Parathyroid adenoma (tissue), 2 donors: ENCODE results near the gene ASB10.

ENCODE experiments used
- H2AFZ ChIP-seq: fragments of 300-600 bp; sonication (generic); one replicate; pipeline ENCODE4 v1.7.0; 2017; ENCODE audit warnings: antibody characterized with exemption, mild to moderate bottlenecking
- H3K27ac ChIP-seq: fragments of 300-600 bp; sonication (generic); one replicate; pipeline ENCODE4 v1.7.0; 2017
- H3K27me3 ChIP-seq: fragments of 300-600 bp; sonication (generic); one replicate; pipeline ENCODE4 v1.7.0; 2017; ENCODE audit warnings: low read length; ENCODE audit not compliant: control insufficient read depth, insufficient read depth
- H3K36me3 ChIP-seq: fragments of 300-600 bp; sonication (generic); one replicate; pipeline ENCODE4 v1.7.0; 2017; ENCODE audit warnings: low read length; ENCODE audit not compliant: control insufficient read depth, insufficient read depth
- H3K4me1 ChIP-seq: fragments of 300-600 bp; sonication (generic); one replicate; pipeline ENCODE4 v1.7.0; 2017; ENCODE audit warnings: control low read depth
- H3K4me2 ChIP-seq: fragments of 300-600 bp; sonication (generic); one replicate; pipeline ENCODE4 v1.7.0; 2017; ENCODE audit warnings: low read length
- H3K4me3 ChIP-seq: fragments of 300-600 bp; sonication (generic); one replicate; pipeline ENCODE4 v1.7.0; 2017; ENCODE audit warnings: low read depth, low read length
- H3K79me2 ChIP-seq: fragments of 300-600 bp; sonication (generic); one replicate; pipeline ENCODE4 v1.7.0; 2017; ENCODE audit warnings: control low read depth
- H3K9ac ChIP-seq: fragments of 300-600 bp; sonication (generic); one replicate; pipeline ENCODE4 v1.7.0; 2017; ENCODE audit warnings: mild to moderate bottlenecking
- H3K9me3 ChIP-seq: fragments of 300-600 bp; sonication (generic); one replicate; pipeline ENCODE4 v1.7.0; 2017; ENCODE audit warnings: low read length; ENCODE audit not compliant: control insufficient read depth
- CTCF ChIP-seq: fragments of 300-600 bp; sonication (generic); IDR thresholded peaks from one replicate; pipeline ENCODE4 v1.7.0; 2017; ENCODE audit warnings: antibody characterized with exemption, mild to moderate bottlenecking
- donor health status: primary hyperparathyroidism.

ASB10 gene

GRCh38 chr7:151207804-151208203, 20.8 kb upstream of the ASB10 start:
- no peaks in the 10 kb centered on the region for H3K36me3 ChIP-seq
- H3K4me1 ChIP-seq: no peaks in the 10 kb centered on the region
- H3K27ac ChIP-seq: no peak overlapping the region
- no peaks in the 10 kb centered on the region for H3K27me3 ChIP-seq
- no peaks in the 10 kb centered on the region for H3K79me2 ChIP-seq
- H3K4me3 ChIP-seq: no peak overlapping the region
- H3K9ac ChIP-seq: no peak overlapping the region
- no peak overlapping the region for H2AFZ ChIP-seq
- TF ChIP-seq CTCF: no peak
- no peak overlapping the region for H3K4me2 ChIP-seq
- no peaks in the 10 kb centered on the region for H3K9me3 ChIP-seq

- Histone ChIP-seq H3K9ac (no peak overlapping the region), H3K4me2 (no peak overlapping the region), H2AFZ (no peak overlapping the region), H3K27me3 (no peaks in the 10 kb centered on the region), H3K27ac (no peak overlapping the region), H3K4me3 (no peak overlapping the region), H3K36me3 (no peaks in the 10 kb centered on the region), H3K4me1 (no peaks in the 10 kb centered on the region), H3K9me3 (no peaks in the 10 kb centered on the region), H3K79me2 (no peaks in the 10 kb centered on the region)
- no peak for TF ChIP-seq CTCF
These were observed 20.3 kb upstream of the ASB10 start for GRCh38 chr7:151207315-151207714.

GRCh38 chr7:151206914-151207313, 19.9 kb upstream of the ASB10 start:
- TF ChIP-seq CTCF: no peak
- no peaks in the 10 kb centered on the region for H3K27me3 ChIP-seq

GRCh38 chr7:151205730-151206129, 18.7 kb upstream of the ASB10 start:
- no peaks in the 10 kb centered on the region for H3K9me3 ChIP-seq
- no peak for TF ChIP-seq CTCF
- H3K27me3 ChIP-seq: no peaks in the 10 kb centered on the region
- no peak overlapping the region for H3K9ac ChIP-seq
- no peaks in the 10 kb centered on the region for H3K79me2 ChIP-seq
- H3K36me3 ChIP-seq: no peaks in the 10 kb centered on the region
- no peaks in the 10 kb centered on the region for H3K4me1 ChIP-seq
- H3K27ac ChIP-seq: no peak overlapping the region
- H3K4me2 ChIP-seq: no peak overlapping the region
- H3K4me3 ChIP-seq: no peak overlapping the region
- H2AFZ ChIP-seq: no peak overlapping the region

More at GRCh38 chr7:151206914-151207313, 19.9 kb upstream of the ASB10 start:
- no peak overlapping the region for H3K27ac ChIP-seq
- H3K9me3 ChIP-seq: no peaks in the 10 kb centered on the region
- no peaks in the 10 kb centered on the region for H3K79me2 ChIP-seq
- no peak overlapping the region for H3K4me2 ChIP-seq
- H3K4me3 ChIP-seq: no peak overlapping the region
- H3K36me3 ChIP-seq: no peaks in the 10 kb centered on the region
- no peak overlapping the region for H3K9ac ChIP-seq
- H3K4me1 ChIP-seq: no peaks in the 10 kb centered on the region
- H2AFZ ChIP-seq: no peak overlapping the region

- Histone ChIP-seq H3K36me3 (no peaks in the 10 kb centered on the region), H3K9ac (no peak overlapping the region), H3K27ac (no peak overlapping the region), H2AFZ (peak overlapping the region; percentile 69), H3K9me3 (no peaks in the 10 kb centered on the region), H3K27me3 (no peaks in the 10 kb centered on the region), H3K79me2 (no peaks in the 10 kb centered on the region), H3K4me2 (no peak overlapping the region), H3K4me1 (no peaks in the 10 kb centered on the region), H3K4me3 (no peak overlapping the region)
- TF ChIP-seq CTCF: peak; percentile 59
These were observed 17.5 kb upstream of the ASB10 start for GRCh38 chr7:151204383-151205032.
